H1 (cell line): ENCODE results near the gene BBX. TPM values are rescaled to one million over a fixed set of nuclear protein-coding genes. Genes with fewer than 3 reads are reported as not detected.

Source experiments
- CTCF ChIA-PET: fragments of 300-600 bp; sonication (Branson Sonifier 250); formaldehyde crosslinking; loops from one replicate; lab custom pipeline; 2021; ENCODE audit not compliant: partially characterized antibody; lab: Charles Lee
- POLR2A ChIA-PET: fragments of 300-600 bp; sonication (Branson Sonifier 250); formaldehyde crosslinking; loops from one replicate; lab custom pipeline; 2021; ENCODE audit warnings: inconsistent platforms; ENCODE audit not compliant: partially characterized antibody; lab: Charles Lee
- DNase-seq, 2 experiments: peaks; one replicate each; pipeline versions ENCODE4 v3.0.0 to v3.0.0-alpha.2; 2010 to 2022; ENCODE audit warnings: low spot score in 2 of 2, low read depth in 1 of 2, mixed read lengths in 1 of 2
- FAIRE-seq: peaks from 2 replicates; lab custom pipeline; 2011; peaks lifted over from hg19 to GRCh38; lab: Jason Lieb, UNC
- H2AFZ ChIP-seq: 2 replicates; pipeline ENCODE4 v1.8.1; 2012; ENCODE audit warnings: low read length, inconsistent platforms
- H2AK5ac ChIP-seq: 2 replicates; pipeline ENCODE4 v1.6.1; 2013; ENCODE audit warnings: low read depth, low read length
- H2BK120ac ChIP-seq: replicated peaks from 2 replicates; pipeline ENCODE3; 2013; ENCODE audit warnings: low read depth, low read length, inconsistent platforms
- H2BK12ac ChIP-seq: 2 replicates; pipeline ENCODE4 v1.6.1; 2013; ENCODE audit warnings: low read depth, low read length
- H2BK15ac ChIP-seq: 2 replicates; pipeline ENCODE4 v1.6.1; 2013; ENCODE audit warnings: low read length
- H2BK20ac ChIP-seq: 2 replicates; pipeline ENCODE4 v1.6.1; 2013; ENCODE audit warnings: low read length
- H2BK5ac ChIP-seq: 2 replicates; pipeline ENCODE4 v1.6.1; 2013; ENCODE audit warnings: low read depth, low read length
- H3K14ac ChIP-seq: 2 replicates; pipeline ENCODE4 v1.6.1; 2013; ENCODE audit warnings: inconsistent platforms; ENCODE audit not compliant: insufficient read length
- H3K18ac ChIP-seq: 2 replicates; pipeline ENCODE4 v1.6.1; 2013; ENCODE audit warnings: low read length; ENCODE audit errors: extremely low read depth
- H3K23ac ChIP-seq: 2 replicates; pipeline ENCODE4 v1.6.1; 2013; ENCODE audit warnings: inconsistent platforms; ENCODE audit not compliant: insufficient read length
- H3K23me2 ChIP-seq: 2 replicates; pipeline ENCODE4 v1.6.1; 2013; ENCODE audit warnings: low read depth, low read length
- H3K27ac ChIP-seq: 2 replicates; pipeline ENCODE4 v1.6.1; 2011; ENCODE audit warnings: low read depth, low read length, inconsistent platforms
- H3K27me3 ChIP-seq, 4 experiments: replicated peaks in 1 of 4; 1 replicate in 1 of 4; 2 replicates in 3 of 4; pipeline versions ENCODE4 v1.6.1 to v1.8.1; 2011 to 2013; ENCODE audit warnings: low read length in 3 of 4, mild to moderate bottlenecking in 3 of 4, inconsistent platforms in 2 of 4, mixed read lengths in 2 of 4, moderate library complexity in 1 of 4; ENCODE audit not compliant: control insufficient read depth in 3 of 4, insufficient read depth in 3 of 4; ENCODE audit errors: extremely low read depth in 1 of 4
- H3K36me3 ChIP-seq, 4 experiments: 2 replicates each; pipeline versions ENCODE4 v1.6.1 to v1.8.1; 2011 to 2013; ENCODE audit warnings: mild to moderate bottlenecking in 4 of 4, low read length in 3 of 4, moderate library complexity in 2 of 4, control low read depth in 1 of 4, inconsistent platforms in 1 of 4; ENCODE audit not compliant: insufficient read depth in 4 of 4, control insufficient read depth in 2 of 4
- H3K4ac ChIP-seq: replicated peaks from 2 replicates; pipeline ENCODE3; 2013; ENCODE audit warnings: low read length, low read depth, mixed read lengths, inconsistent platforms; ENCODE audit not compliant: insufficient read length
- H3K4me1 ChIP-seq, 4 experiments: replicated peaks in 1 of 4; 1 replicate in 1 of 4; 2 replicates in 3 of 4; pipeline versions ENCODE4 v1.6.1 to v1.8.1; 2011 to 2013; ENCODE audit warnings: low read length in 3 of 4, inconsistent platforms in 2 of 4, mixed read lengths in 1 of 4; ENCODE audit not compliant: insufficient read depth in 4 of 4, control insufficient read depth in 3 of 4
- H3K4me2 ChIP-seq, 2 experiments: 2 replicates each; pipeline versions ENCODE4 v1.6.1 to v1.8.1; 2011 to 2013; ENCODE audit warnings: low read depth in 2 of 2, low read length in 2 of 2, control low read depth in 1 of 2, inconsistent platforms in 1 of 2, mild to moderate bottlenecking in 1 of 2; ENCODE audit not compliant: insufficient read depth in 1 of 2
- H3K4me3 ChIP-seq, 4 experiments: fragments of 200-600, 300-600 bp in 1 of 4; sonication (generic), shearing (Covaris generic), sonication (Bioruptor Twin) in 1 of 4; 2 replicates each; pipeline versions ENCODE4 v1.5.1 to v1.8.1; 2011 to 2016; ENCODE audit warnings: low read length in 4 of 4, low read depth in 3 of 4, control low read depth in 2 of 4, inconsistent platforms in 2 of 4, mild to moderate bottlenecking in 2 of 4, mixed read lengths in 1 of 4, moderate library complexity in 1 of 4; ENCODE audit not compliant: insufficient read depth in 2 of 4; ENCODE audit errors: extremely low read depth in 1 of 4
- H3K56ac ChIP-seq: replicated peaks from 2 replicates; pipeline ENCODE3; 2013; ENCODE audit warnings: low read depth, mild to moderate bottlenecking, mixed read lengths, low read length, inconsistent platforms; ENCODE audit not compliant: insufficient read length
- H3K79me1 ChIP-seq: 2 replicates; pipeline ENCODE4 v1.6.1; 2013; ENCODE audit warnings: low read depth, low read length, control low read depth
- H3K79me2 ChIP-seq, 2 experiments: 2 replicates each; pipeline versions ENCODE4 v1.6.1 to v1.8.1; 2012 to 2013; ENCODE audit warnings: low read length in 2 of 2, mild to moderate bottlenecking in 2 of 2, inconsistent platforms in 1 of 2; ENCODE audit not compliant: insufficient read depth in 2 of 2, control insufficient read depth in 1 of 2
- H3K9ac ChIP-seq, 4 experiments: replicated peaks in 1 of 4; 1 replicate in 1 of 4; 2 replicates in 3 of 4; pipeline versions ENCODE4 v1.6.1 to v1.8.1; 2011 to 2013; ENCODE audit warnings: low read depth in 3 of 4, low read length in 3 of 4, control low read depth in 2 of 4, mild to moderate bottlenecking in 2 of 4, moderate library complexity in 2 of 4, inconsistent platforms in 1 of 4; ENCODE audit errors: extremely low read depth in 1 of 4
- H3K9me3 ChIP-seq, 2 experiments: 2 replicates each; pipeline versions ENCODE4 v1.6.1 to v1.8.1; 2012 to 2013; ENCODE audit warnings: mild to moderate bottlenecking in 2 of 2, moderate library complexity in 2 of 2, control low read depth in 1 of 2, inconsistent platforms in 1 of 2, low read depth in 1 of 2, low read length in 1 of 2, mixed read lengths in 1 of 2; ENCODE audit not compliant: insufficient read depth in 2 of 2
- H4K20me1 ChIP-seq, 2 experiments: replicated peaks in 1 of 2; 2 replicates each; pipeline versions ENCODE3 to v1.8.1; 2011 to 2013; ENCODE audit warnings: inconsistent platforms in 2 of 2, low read length in 2 of 2, mild to moderate bottlenecking in 1 of 2; ENCODE audit not compliant: insufficient read depth in 2 of 2, control insufficient read depth in 1 of 2
- H4K5ac ChIP-seq: 2 replicates; pipeline ENCODE4 v1.6.1; 2013; ENCODE audit warnings: low read length, low read depth, mixed read lengths, inconsistent platforms; ENCODE audit not compliant: insufficient read length
- H4K8ac ChIP-seq: 2 replicates; pipeline ENCODE4 v1.8.0; 2013; ENCODE audit warnings: mild to moderate bottlenecking, moderate library complexity, low read length, inconsistent platforms; ENCODE audit not compliant: insufficient read depth; ENCODE audit errors: extremely low read depth
- H4K91ac ChIP-seq: replicated peaks from 2 replicates; pipeline ENCODE3; 2013; ENCODE audit warnings: low read length, mixed read lengths, inconsistent platforms; ENCODE audit not compliant: insufficient read length
- E2F6 ChIP-seq: IDR thresholded peaks from 2 replicates; pipeline ENCODE4 v1.6.1; 2012; ENCODE audit warnings: inconsistent platforms
- EGR1 ChIP-seq: IDR thresholded peaks from 2 replicates; pipeline ENCODE4 v1.6.1; 2011; ENCODE audit warnings: low read depth, low read length, borderline replicate concordance
- HDAC6 ChIP-seq: IDR thresholded peaks from one replicate; pipeline ENCODE4 v1.7.1; 2012; ENCODE audit warnings: low read depth, mild to moderate bottlenecking, inconsistent platforms, low read length, moderate library complexity
- NRF1 ChIP-seq: IDR thresholded peaks from 2 replicates; pipeline ENCODE4 v1.6.1; 2011; ENCODE audit warnings: mild to moderate bottlenecking, low read depth, low read length, improper control_type of control experiment
- POU5F1 ChIP-seq: IDR thresholded peaks from 2 replicates; pipeline ENCODE4 v1.6.1; 2011; ENCODE audit warnings: low read depth, mild to moderate bottlenecking, low read length, moderate library complexity
- SRF ChIP-seq: IDR thresholded peaks from 2 replicates; pipeline ENCODE4 v1.6.1; 2011; ENCODE audit warnings: mild to moderate bottlenecking, low read depth, low read length, moderate library complexity
- USF2 ChIP-seq: IDR thresholded peaks from 2 replicates; pipeline ENCODE4 v1.6.1; 2011; ENCODE audit warnings: low read length, improper control_type of control experiment
- WGBS, 2 experiments: shearing (Covaris generic) in 1 of 2; methylation state at CpG; one replicate each; pipeline versions ENCODE4 v1.1.6 to v1.1.7; 2013 to 2015; ENCODE audit warnings: low lambda C conversion rate in 2 of 2, mixed read lengths in 2 of 2, inconsistent platforms in 1 of 2, low coverage in 1 of 2, missing lambda C conversion rate in 1 of 2; ENCODE audit not compliant: insufficient replicate concordance in 2 of 2, insufficient coverage in 1 of 2, insufficient read length in 1 of 2; ENCODE audit errors: extremely low coverage in 1 of 2, missing lambda C conversion rate in 1 of 2; 5-methylcytosine and 5-hydroxymethylcytosine counted together
- polyA plus RNA-seq, 7 experiments: library from polyadenylated mRNA; depleted of rRNA in 3 of 7; stranded (reverse) in 5 of 7; unstranded in 2 of 7; fragments of >200 nt in 5 of 7; fragments of 200-250 nt in 2 of 7; gene quantifications; 1 replicate in 5 of 7; 2 replicates in 1 of 7; 4 replicates in 1 of 7; pipeline versions ENCODE4 v1.2.1 to v1.2.3, GENCODE V29; 2011 to 2013; ENCODE audit warnings: missing spikeins in 2 of 7, mixed read lengths in 2 of 7
- total RNA-seq: library from RNA; stranded (reverse); fragmentation: NEBNext Ultra II Directional; extraction: Animal tissue kit (Norgen Biotek cat#: 25700); gene quantifications from 2 replicates; pipeline ENCODE4 v1.2.1, GENCODE V29; 2021

BBX gene
- total and polyA plus RNA-seq, 2 of the 8 experiments (the other 6 are each of a cell fraction or from before 2014, with no cell fraction given) = 11.0 to 42.5 TPM

- Histone ChIP-seq H2BK15ac (no peak overlapping the region), H3K23ac (no peak overlapping the region), H3K4me3 (no peak overlapping the region), H3K14ac (no peak overlapping the region), H2BK120ac (no peak overlapping the region), H3K23me2 (no peaks in the 10 kb centered on the region), H2BK20ac (no peak overlapping the region), H3K9ac (no peak overlapping the region), H3K9me3 (no peaks in the 10 kb centered on the region), H3K79me2 (peaks cover 0 to 6% of the 10 kb centered on the region in 2 experiments; a peak in 2 of 4 replicates), H3K4me1 (peaks cover 0 to 9% (median 4%) of the 10 kb centered on the region in 4 experiments; a peak in 4 of 7 replicates), H3K4me2 (no peak overlapping the region), H4K5ac (no peak overlapping the region), H3K27me3 (no peaks in the 10 kb centered on the region), H2BK12ac (no peak overlapping the region), H3K36me3 (no peaks in the 10 kb centered on the region), H4K91ac (no peak overlapping the region), H4K8ac (no peak overlapping the region), H3K56ac (no peak overlapping the region), H2AFZ (no peak overlapping the region), H3K18ac (no peak overlapping the region), H3K4ac (no peak overlapping the region), H4K20me1 (no peaks in the 10 kb centered on the region), H3K27ac (no peak overlapping the region), H3K79me1 (no peaks in the 10 kb centered on the region), H2AK5ac (no peak overlapping the region), H2BK5ac (no peak overlapping the region)
- ChIA-PET CTCF (interaction anchor here (0.6 to 11.6 kb wide), 4 partner anchors 15 to 88 kb away, joined by 3 to 121 read pairs (median 38); no protein-coding TSS in a partner anchor), POLR2A (no interaction called here)
- DNase-seq = no peak
- no peak for FAIRE-seq
- WGBS, 2 experiments = 57% methylated on average over 2 of the region's 2 CpGs; no CpG with 5 or more reads in 1 of the 2 experiments
- no peak for TF ChIP-seq NRF1
- no peak for TF ChIP-seq POU5F1
- TF ChIP-seq E2F6 = no peak
- no peak for TF ChIP-seq HDAC6
- no peak for TF ChIP-seq USF2
- TF ChIP-seq SRF = no peak
- TF ChIP-seq EGR1 = no peak
Measured at GRCh38 chr3:107663266-107663665, 140.5 kb downstream of the BBX start.
